ENCODE data around the gene NR4A1. TPM values are rescaled to one million over a fixed set of nuclear protein-coding genes. Genes with fewer than 3 reads are reported as not detected.

Gene NR4A1
- total RNA-seq, 1 experiment from 2014 or later: 25.8 TPM

- Histone ChIP-seq H3T11ph (ENCODE audit: low read length) (no peak overlapping the region), H3K56ac (ENCODE audit: insufficient read length, low read depth, low read length) (no peak overlapping the region), H4K20me1 (ENCODE audit: control insufficient read depth, insufficient read depth, insufficient read length) (no peaks in the 10 kb centered on the region), H3K4ac (ENCODE audit: low read depth, low read length) (no peak overlapping the region), H2BK5ac (ENCODE audit: insufficient read length, low read length) (no peak overlapping the region), H3K14ac (ENCODE audit: insufficient read depth, low read length) (no peak overlapping the region), H4K5ac (ENCODE audit: insufficient read length, low read depth, low read length) (no peak overlapping the region), H2BK20ac (ENCODE audit: low read depth, low read length, poor library complexity, severe bottlenecking) (no peak overlapping the region), H3K79me2 (ENCODE audit: insufficient read depth, low read length) (no peaks in the 10 kb centered on the region; the same call in 1 of the 2 replicates), H2BK120ac (ENCODE audit: low read depth, low read length, poor library complexity, severe bottlenecking) (no peak overlapping the region), H3K9me3 (ENCODE audit: control insufficient read depth, low read depth, low read length) (no peaks in the 10 kb centered on the region), H3K27ac (ENCODE audit: insufficient read length, low read depth, low read length) (no peak overlapping the region), H4K8ac (replicated peaks; ENCODE audit: insufficient read length, low read depth, low read length) (no peak overlapping the region), H3K23me2 (ENCODE audit: insufficient read length, low read depth, low read length, poor library complexity, severe bottlenecking) (no peaks in the 10 kb centered on the region), H3K4me1 (ENCODE audit: insufficient read depth, low read length) (no peaks in the 10 kb centered on the region), H3K23ac (ENCODE audit: insufficient read length, low read depth, low read length) (no peak overlapping the region), H2BK15ac (ENCODE audit: low read depth, low read length) (no peak overlapping the region), H2AK5ac (ENCODE audit: insufficient read length, low read length) (no peak overlapping the region), H2AFZ (ENCODE audit: low read length) (no peak overlapping the region), H3K18ac (ENCODE audit: insufficient read length, low read depth, low read length) (no peak overlapping the region), H2BK12ac (ENCODE audit: insufficient read length, low read depth, low read length) (no peak overlapping the region), H3K9ac (ENCODE audit: extremely low read depth, insufficient read length, low read length) (no peak overlapping the region), H3K27me3 (ENCODE audit: insufficient read depth, low read length) (peaks cover 5% of the 10 kb centered on the region; the same call in 1 of the 2 replicates), H3K4me2 (ENCODE audit: insufficient read depth, insufficient read length, low read length) (no peak overlapping the region), H3K79me1 (ENCODE audit: insufficient read depth, low read depth, low read length, poor library complexity, severe bottlenecking) (no peaks in the 10 kb centered on the region), H4K91ac (ENCODE audit: insufficient read length, low read depth, low read length) (no peak overlapping the region)
- DNase-seq: no peak
- no CpG with 5 or more reads among the region's 18 CpGs for WGBS (ENCODE audit: extremely low coverage, insufficient read length, low lambda C conversion rate)
- Mint-ChIP-seq H3K27me3 (ENCODE audit: low read depth) (peaks cover 26% of the 10 kb centered on the region), H3K36me3 (ENCODE audit: insufficient read depth in 1 of 3, low read depth in 3 of 3) (peaks cover 7 to 20% (median 9%) of the 10 kb centered on the region in 3 experiments), H3K4me3 (no peak overlapping the region; a peak in 1 of 5 replicates), H3K4me1 (peaks cover 6 to 16% of the 10 kb centered on the region in 2 experiments), H3K9me3 (no peaks in the 10 kb centered on the region), H3K27ac (no peak overlapping the region)
- TF ChIP-seq CTCF (conservative IDR thresholded peaks at IDR 0.05): no peak
These were observed 6.8 kb upstream of the NR4A1 start for GRCh38 chr12:52044292-52044983.

All from H9 (cell line).